ENCODE data around the gene LAMC2.

LAMC2 gene

GRCh38 chr1:183168308-183168707, 17.8 kb upstream of the LAMC2 start:
- TF ChIP-seq ZNF8 (CRISPR knock-in tag; IDR thresholded peaks at IDR 0.05) (no peak), PPARA (CRISPR knock-in tag; IDR thresholded peaks at IDR 0.05; ENCODE audit: borderline replicate concordance) (no peak), SNAI2 (CRISPR knock-in tag; IDR thresholded peaks at IDR 0.05) (no peak), ARNTL (CRISPR knock-in tag; IDR thresholded peaks at IDR 0.05; ENCODE audit: borderline replicate concordance, low read depth) (no peak), CSRNP3 (CRISPR knock-in tag; IDR thresholded peaks at IDR 0.05) (no peak), ZFP3 (CRISPR knock-in tag; IDR thresholded peaks at IDR 0.05) (no peak), CSDC2 (CRISPR knock-in tag; IDR thresholded peaks at IDR 0.05) (no peak), BACH2 (CRISPR knock-in tag; IDR thresholded peaks at IDR 0.05; ENCODE audit: borderline replicate concordance) (no peak), ISL1 (CRISPR knock-in tag; IDR thresholded peaks at IDR 0.05) (no peak), OSR1 (CRISPR knock-in tag; IDR thresholded peaks at IDR 0.05) (no peak), ZNF70 (CRISPR knock-in tag; IDR thresholded peaks at IDR 0.05) (no peak), PATZ1 (CRISPR knock-in tag; IDR thresholded peaks at IDR 0.05; ENCODE audit: borderline replicate concordance) (no peak), ZFP30 (CRISPR knock-in tag; IDR thresholded peaks at IDR 0.05) (no peak), ZC3H10 (CRISPR knock-in tag; IDR thresholded peaks at IDR 0.05) (no peak), CREB5 (CRISPR knock-in tag; IDR thresholded peaks at IDR 0.05; ENCODE audit: low read depth) (no peak), TSHZ2 (CRISPR knock-in tag; IDR thresholded peaks at IDR 0.05) (no peak), TOX (CRISPR knock-in tag; IDR thresholded peaks at IDR 0.05; ENCODE audit: borderline replicate concordance) (no peak), GLIS3 (CRISPR knock-in tag; IDR thresholded peaks at IDR 0.05) (no peak), RARB (CRISPR knock-in tag; IDR thresholded peaks at IDR 0.05) (no peak), POU6F1 (CRISPR knock-in tag; IDR thresholded peaks at IDR 0.05; ENCODE audit: borderline replicate concordance, low read depth) (no peak)
- no peak for ATAC-seq

GRCh38 chr1:183173828-183174227, 12.2 kb upstream of the LAMC2 start:
- no peak for ATAC-seq
- TF ChIP-seq TOX (CRISPR knock-in tag; IDR thresholded peaks at IDR 0.05; ENCODE audit: borderline replicate concordance) (no peak), ZNF565 (CRISPR knock-in tag; conservative IDR thresholded peaks at IDR 0.05; ENCODE audit: low read depth) (no peak), ESRRG (CRISPR knock-in tag; IDR thresholded peaks at IDR 0.05) (no peak), ZNF8 (CRISPR knock-in tag; IDR thresholded peaks at IDR 0.05) (no peak), OSR1 (CRISPR knock-in tag; IDR thresholded peaks at IDR 0.05) (no peak), TCF4 (CRISPR knock-in tag; IDR thresholded peaks at IDR 0.05; ENCODE audit: borderline replicate concordance) (no peak), CREB5 (CRISPR knock-in tag; IDR thresholded peaks at IDR 0.05; ENCODE audit: low read depth) (no peak), ZC3H10 (CRISPR knock-in tag; IDR thresholded peaks at IDR 0.05) (no peak), ISL1 (CRISPR knock-in tag; IDR thresholded peaks at IDR 0.05) (no peak)
